GM12891 (cell line): ENCODE data around the gene DCP1A.

Experiments
- POLR2A ChIP-seq: IDR thresholded peaks from 2 replicates; pipeline ENCODE4 v1.6.1; 2011; ENCODE audit warnings: low read depth, low read length, control low read depth
- POU2F2 ChIP-seq: IDR thresholded peaks from 2 replicates; pipeline ENCODE4 v1.6.1; 2011; ENCODE audit warnings: low read depth, mild to moderate bottlenecking, control low read depth, low read length, moderate library complexity
- TAF1 ChIP-seq: IDR thresholded peaks from 2 replicates; pipeline ENCODE4 v1.6.1; 2011; ENCODE audit warnings: low read depth, low read length, control low read depth

- TF ChIP-seq POLR2A (no peak), TAF1 (no peak), POU2F2 (no peak)
Observed at GRCh38 chr3:53247619-53248018, 99.7 kb downstream of the DCP1A start.
